G401 (cell line): ENCODE data around the gene SPEN. TPM values are rescaled to one million over a fixed set of nuclear protein-coding genes. Genes with fewer than 3 reads are reported as not detected.
"Not testable (repeated sequence)": the region's sequence is repeated elsewhere in the genome, so short reads cannot be mapped to it uniquely, and the experiment has no call there.

Experiments used
- DNase-seq: peaks from one replicate; pipeline ENCODE4 v3.0.0-alpha.2; 2015; ENCODE audit warnings: low spot score
- in situ Hi-C: cut with HindIII; loops from 2 replicates; pipeline ENCODE4 v1.10.0; 2016; ENCODE audit warnings: low sequenced_read_pairs, mixed read lengths
- total RNA-seq: library from RNA; depleted of rRNA; stranded (reverse); fragments of >200 nt; shearing (Covaris generic); gene quantifications from 2 replicates; pipeline ENCODE4 v1.2.3, GENCODE V29; 2014

SPEN gene
- total RNA-seq, 1 experiment from 2014 or later: 2.4 TPM

- peak; percentile 62 for DNase-seq
- in situ Hi-C loops: no loop called here
Observed at GRCh38 chr1:15833069-15833679, 14.3 kb upstream of the SPEN start.

- DNase-seq: no peak
Observed at GRCh38 chr1:15833842-15834405, 13.6 kb upstream of the SPEN start.

GRCh38 chr1:15834406-15835204 lies 12.9 kb upstream of the SPEN start:
- in situ Hi-C loops: no loop called here
- peak; percentile 92 for DNase-seq

More at GRCh38 chr1:15833842-15834405, 13.6 kb upstream of the SPEN start:
- in situ Hi-C loops: no loop called here

- in situ Hi-C loops: no loop called here
- no peak for DNase-seq
Observed at GRCh38 chr1:15835205-15835740, 12.2 kb upstream of the SPEN start.

- in situ Hi-C loops: no loop called here
- peak; percentile 99 for DNase-seq
Observed at GRCh38 chr1:15835741-15836510, 11.6 kb upstream of the SPEN start.

GRCh38 chr1:15836511-15836771 lies 11.1 kb upstream of the SPEN start:
- in situ Hi-C loops: not testable (repeated sequence)

GRCh38 chr1:15836772-15837669 lies 10.5 kb upstream of the SPEN start:
- in situ Hi-C loops: no loop called here
- DNase-seq: no peak

More at GRCh38 chr1:15836511-15836771, 11.1 kb upstream of the SPEN start:
- not testable (repeated sequence) for DNase-seq

GRCh38 chr1:15837931-15838330 lies 9.6 kb upstream of the SPEN start:
- no peak for DNase-seq
- in situ Hi-C loops: no loop called here

GRCh38 chr1:15838721-15839120 lies 8.8 kb upstream of the SPEN start:
- DNase-seq: no peak
- in situ Hi-C loops: no loop called here

- peak; percentile 83 for DNase-seq
- in situ Hi-C loops: no loop called here
Observed at GRCh38 chr1:15843826-15844572, 3.5 kb upstream of the SPEN start.

- in situ Hi-C loops, DNase-seq: not testable (repeated sequence)
Observed at GRCh38 chr1:15846056-15846455, 1.5 kb upstream of the SPEN start.

- no peak for DNase-seq
- in situ Hi-C loops: no loop called here
Observed at GRCh38 chr1:15847893-15848142, 311 bp downstream of the SPEN start.

- peak; percentile 53 for DNase-seq
- in situ Hi-C loops: no loop called here
Observed at GRCh38 chr1:15848143-15848928, 829 bp downstream of the SPEN start.

- in situ Hi-C loops: no loop called here
- DNase-seq: peak; percentile 88
Observed at GRCh38 chr1:15848929-15849774, 1.6 kb downstream of the SPEN start.

- DNase-seq: peak; percentile 75
- in situ Hi-C loops: no loop called here
Observed at GRCh38 chr1:15849775-15850324, 2.3 kb downstream of the SPEN start.

GRCh38 chr1:15850471-15851001 lies 3.0 kb downstream of the SPEN start:
- in situ Hi-C loops: no loop called here
- DNase-seq: peak; percentile 27
